HG02981 (cell line): ENCODE data around the gene CFAP97D1.

Experiments used
- ATAC-seq: cut with Tn5 transposase; IDR thresholded peaks from one replicate; pipeline ENCODE4 v1.9.1; 2021; ENCODE audit warnings: mild to moderate bottlenecking, moderate library complexity; ENCODE audit not compliant: unreplicated experiment

The CFAP97D1 gene

GRCh38 chr17:43823350-43824084 lies 43.3 kb downstream of the CFAP97D1 start:
- ATAC-seq: no peak

DNA sequence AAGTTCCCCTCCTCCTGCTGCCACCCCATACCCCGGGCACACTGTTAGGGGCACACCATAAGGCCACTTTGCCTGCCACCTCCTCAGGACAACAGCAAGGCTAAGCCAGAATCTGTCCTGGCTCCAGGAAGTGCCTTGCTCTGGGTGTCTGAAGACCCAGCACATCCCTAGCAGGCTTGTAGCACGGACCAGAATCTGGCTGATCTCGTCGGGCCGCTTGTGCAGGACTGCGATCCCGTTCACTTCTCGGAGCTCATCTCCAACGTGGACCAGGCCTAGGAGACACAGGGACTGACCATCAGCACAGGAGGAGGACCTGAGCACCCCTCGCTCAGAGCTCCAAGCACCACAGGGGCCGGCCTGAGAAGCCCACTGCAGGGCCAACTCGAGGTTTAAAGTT lies 45.3 kb downstream of the CFAP97D1 start:
- no peak for ATAC-seq

GRCh38 chr17:43826206-43826605 lies 46.0 kb downstream of the CFAP97D1 start:
- no peak for ATAC-seq

GRCh38 chr17:43827596-43827995 lies 47.4 kb downstream of the CFAP97D1 start:
- no peak for ATAC-seq

- ATAC-seq: no peak
Measured at GRCh38 chr17:43829738-43830137, 49.5 kb downstream of the CFAP97D1 start.

GRCh38 chr17:43830510-43831140 lies 50.4 kb downstream of the CFAP97D1 start:
- no peak for ATAC-seq

DNA sequence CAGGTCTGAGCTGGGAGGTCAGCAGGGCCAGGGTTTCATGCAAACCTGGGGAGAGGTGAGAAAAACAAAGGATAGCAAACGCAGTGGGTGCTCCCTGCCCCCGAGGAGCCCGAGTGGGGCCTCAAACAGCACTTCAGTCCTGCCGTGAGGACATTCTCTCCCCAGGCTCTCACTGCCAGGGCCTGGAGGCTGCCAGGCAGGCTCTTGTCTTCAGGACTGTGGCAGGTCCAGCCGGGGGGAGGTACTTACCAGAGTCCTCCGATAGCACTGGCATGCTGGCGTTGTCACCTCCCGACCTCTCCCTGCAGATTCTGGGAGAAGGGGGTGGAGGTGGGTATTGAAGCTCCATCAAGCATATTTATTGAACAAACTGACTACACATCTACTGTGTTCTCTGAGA lies 51.4 kb downstream of the CFAP97D1 start:
- no peak for ATAC-seq

GRCh38 chr17:43832168-43832975 lies 52.1 kb downstream of the CFAP97D1 start:
- no peak for ATAC-seq

DNA sequence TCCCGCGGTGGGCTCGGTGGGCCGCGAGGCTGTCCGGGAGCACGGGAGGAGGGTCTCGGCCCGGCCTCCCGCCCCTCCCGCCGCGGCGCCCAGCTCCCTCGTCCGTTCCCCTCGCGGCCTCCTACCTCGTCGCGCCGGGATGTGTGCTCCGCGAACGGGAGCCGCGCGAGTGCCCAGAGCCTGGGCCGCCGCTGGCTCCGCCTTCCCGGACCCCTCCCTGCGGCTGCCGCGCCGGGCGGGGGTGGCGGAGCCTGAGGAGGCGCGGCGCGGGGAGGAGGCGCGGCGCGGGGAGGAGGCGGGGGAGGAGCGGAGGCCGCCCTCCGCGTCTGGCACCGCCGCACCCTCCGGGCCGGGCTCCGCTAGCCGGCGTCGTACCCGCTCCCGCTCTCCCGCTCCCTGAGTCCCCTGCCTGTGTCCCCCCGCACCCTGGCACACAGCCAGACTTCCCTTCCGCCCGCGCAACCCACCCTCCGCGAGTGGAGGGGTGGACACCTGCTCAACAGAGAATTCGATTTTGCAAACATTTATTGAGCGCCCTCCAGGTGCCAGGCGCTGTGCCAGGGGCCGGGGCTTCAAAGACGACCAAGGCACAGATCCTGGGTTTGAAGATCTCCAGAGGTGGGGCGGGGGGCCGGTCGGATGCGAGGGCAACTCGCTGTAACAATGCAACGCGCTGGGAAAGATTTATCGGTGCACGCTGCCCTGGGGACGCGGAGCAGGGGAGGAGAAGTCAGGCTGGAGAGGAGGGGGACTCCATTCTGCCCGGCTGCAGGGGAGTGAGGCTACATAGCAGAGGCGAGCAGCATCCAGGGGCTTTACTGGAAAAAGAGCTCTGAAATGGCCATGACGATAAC lies 53.0 kb downstream of the CFAP97D1 start, which contains the start of gene MPP3:
MPP3 (minus strand) TSS at position 171 of the 854 bp plus-strand sequence. CDS start 1,240 bp downstream, outside the sequence.
- no peak for ATAC-seq

DNA sequence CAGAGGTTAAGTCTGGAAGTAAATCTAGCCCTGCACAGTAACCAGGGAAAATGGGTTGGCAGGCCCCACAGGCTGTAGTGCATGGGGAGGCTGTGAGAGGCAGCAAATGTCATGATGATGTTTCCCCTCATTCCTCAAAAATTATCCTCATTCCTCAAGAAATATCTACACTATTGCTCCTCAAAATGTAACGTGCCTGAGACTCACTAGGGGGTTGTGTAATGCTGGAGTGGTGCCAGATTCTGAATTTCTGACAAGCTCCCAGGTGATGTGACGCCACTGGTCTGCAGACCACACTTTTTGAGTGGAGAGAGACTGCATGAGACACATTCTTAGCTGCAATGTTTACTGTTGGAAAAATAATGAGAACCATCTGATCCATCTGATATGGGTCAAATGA lies 53.9 kb downstream of the CFAP97D1 start:
- no peak for ATAC-seq
